ENCODE data around the gene ZNF140. TPM values are rescaled to one million over a fixed set of nuclear protein-coding genes. Genes with fewer than 3 reads are reported as not detected.

The ZNF140 gene
- total RNA-seq, 1 donor from 2014 or later = 26.5 TPM

- Mint-ChIP-seq H3K9me3 (peaks cover 57% of the 10 kb centered on the region), H3K27me3 (ENCODE audit: low read depth) (no peaks in the 10 kb centered on the region), H3K36me3 (peaks cover 59% of the 10 kb centered on the region), H3K4me1 (no peaks in the 10 kb centered on the region), H3K4me3 (no peak overlapping the region), H3K27ac (no peak overlapping the region)
- no peak for TF ChIP-seq CTCF (IDR thresholded peaks at IDR 0.05; ENCODE audit: unreplicated experiment)
- no peak for DNase-seq (ENCODE audit: low spot score in 2 of 2, unreplicated experiment in 2 of 2)
Measured at GRCh38 chr12:133081159-133081780, 547 bp downstream of the ZNF140 start.

GRCh38 chr12:133083345-133083744, 2.6 kb downstream of the ZNF140 start:
- no peak overlapping the region for H3K4me3 Mint-ChIP-seq

GRCh38 chr12:133105620-133106019, 24.9 kb downstream of the ZNF140 start:
- DNase-seq (ENCODE audit: low spot score in 2 of 2, unreplicated experiment in 2 of 2) = no peak
- peaks cover 79% of the 10 kb centered on the region for H3K9me3 Mint-ChIP-seq
- peaks cover 92% of the 10 kb centered on the region for H3K36me3 Mint-ChIP-seq
- no peak overlapping the region for H3K27ac Mint-ChIP-seq
- no peaks in the 10 kb centered on the region for H3K4me1 Mint-ChIP-seq
- no peaks in the 10 kb centered on the region for H3K27me3 Mint-ChIP-seq (ENCODE audit: low read depth)
- no peak for TF ChIP-seq CTCF (IDR thresholded peaks at IDR 0.05; ENCODE audit: unreplicated experiment)
- no peak overlapping the region for H3K4me3 Mint-ChIP-seq

More at GRCh38 chr12:133083345-133083744, 2.6 kb downstream of the ZNF140 start:
- no peak for DNase-seq (ENCODE audit: low spot score in 2 of 2, unreplicated experiment in 2 of 2)
- H3K36me3 Mint-ChIP-seq = peaks cover 65% of the 10 kb centered on the region
- TF ChIP-seq CTCF (IDR thresholded peaks at IDR 0.05; ENCODE audit: unreplicated experiment) = no peak
- no peaks in the 10 kb centered on the region for H3K27me3 Mint-ChIP-seq (ENCODE audit: low read depth)
- peaks cover 55% of the 10 kb centered on the region for H3K9me3 Mint-ChIP-seq
- H3K4me1 Mint-ChIP-seq = no peaks in the 10 kb centered on the region
- H3K27ac Mint-ChIP-seq = no peak overlapping the region

GRCh38 chr12:133106253-133106652, 25.5 kb downstream of the ZNF140 start:
- no peak overlapping the region for H3K4me3 Mint-ChIP-seq
- TF ChIP-seq CTCF (IDR thresholded peaks at IDR 0.05; ENCODE audit: unreplicated experiment) = no peak
- no peak overlapping the region for H3K27ac Mint-ChIP-seq
- H3K9me3 Mint-ChIP-seq = peaks cover 78% of the 10 kb centered on the region
- no peaks in the 10 kb centered on the region for H3K27me3 Mint-ChIP-seq (ENCODE audit: low read depth)
- no peak for DNase-seq (ENCODE audit: low spot score in 2 of 2, unreplicated experiment in 2 of 2)
- H3K4me1 Mint-ChIP-seq = no peaks in the 10 kb centered on the region
- H3K36me3 Mint-ChIP-seq = peaks cover 92% of the 10 kb centered on the region

GRCh38 chr12:133107121-133107520, 26.4 kb downstream of the ZNF140 start:
- no peaks in the 10 kb centered on the region for H3K27me3 Mint-ChIP-seq (ENCODE audit: low read depth)
- no peak overlapping the region for H3K4me3 Mint-ChIP-seq
- H3K9me3 Mint-ChIP-seq = peaks cover 75% of the 10 kb centered on the region
- no peak overlapping the region for H3K27ac Mint-ChIP-seq
- H3K36me3 Mint-ChIP-seq = peaks cover 89% of the 10 kb centered on the region
- TF ChIP-seq CTCF (IDR thresholded peaks at IDR 0.05; ENCODE audit: unreplicated experiment) = no peak
- DNase-seq (ENCODE audit: low spot score in 2 of 2, unreplicated experiment in 2 of 2) = no peak
- H3K4me1 Mint-ChIP-seq = no peaks in the 10 kb centered on the region
